Esophagus squamous epithelium (tissue), 4 donors: ENCODE results near the gene SLC38A5.

Experiments
- CTCF ChIP-seq, 6 experiments: fragments of 450-650 bp in 4 of 6; fragments of 200-600 bp in 2 of 6; sonication (generic) in 2 of 6; IDR thresholded peaks; one replicate each; pipeline ENCODE4 v1.5.1; 2016 to 2019; ENCODE audit warnings: antibody characterized with exemption in 6 of 6, mild to moderate bottlenecking in 4 of 6, moderate library complexity in 4 of 6
- POLR2A ChIP-seq, 4 donors: fragments of 450-650 bp; IDR thresholded peaks; one replicate each; pipeline ENCODE4 v1.6.1; 2017; ENCODE audit warnings: antibody characterized with exemption in 4 of 4, mild to moderate bottlenecking in 4 of 4, moderate library complexity in 3 of 4

- TF ChIP-seq POLR2A (IDR thresholded peaks at IDR 0.05) (no peak), CTCF (IDR thresholded peaks at IDR 0.05) (no peak)
These were observed 8.7 kb upstream of the SLC38A5 start for GRCh38 chrX:48478806-48479205.
